ENCODE results near the gene CAPN12. TPM values are rescaled to one million over a fixed set of nuclear protein-coding genes. Genes with fewer than 3 reads are reported as not detected.
A peak's percentile ranks its signal among the peaks of the same experiment; 100 is the strongest.

CAPN12 gene
- total and polyA plus RNA-seq, 2 experiments from 2014 or later: 0.11 to 0.21 TPM

DNA sequence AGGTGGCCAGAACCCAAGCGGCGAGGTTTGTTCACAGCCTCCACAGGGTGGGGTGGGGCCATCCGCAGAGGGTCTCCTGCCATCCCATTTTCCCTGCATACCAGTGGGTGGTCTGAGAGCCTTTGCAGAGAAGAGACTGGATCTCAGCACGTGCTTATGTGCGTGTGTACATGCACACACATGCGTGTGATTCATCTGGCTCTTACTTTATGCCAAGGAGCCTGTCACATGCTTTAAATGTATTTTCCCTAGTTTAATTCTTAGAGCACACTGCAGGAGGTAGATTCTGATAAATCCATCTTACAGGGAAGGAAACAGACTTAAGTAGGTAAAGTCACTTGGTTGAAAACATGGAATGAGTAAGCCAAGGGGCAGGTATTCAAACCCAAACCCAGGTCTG, 47.1 kb downstream of the CAPN12 start:
- H3K9ac ChIP-seq: no peak overlapping the region
- H3K27ac ChIP-seq: no peak overlapping the region
- peaks cover 25% of the 10 kb centered on the region for H3K4me1 ChIP-seq (ENCODE audit: insufficient read depth)
- no peak overlapping the region for H3K4me3 ChIP-seq
- 90 to 92% methylated on average over 5 to 6 of the region's 6 CpGs for WGBS, 2 experiments (ENCODE audit: low coverage in 1 of 2, low lambda C conversion rate in 2 of 2, missing lambda C conversion rate in 2 of 2)
- no peaks in the 10 kb centered on the region for H3K9me2 ChIP-seq (ENCODE audit: insufficient read depth)
- peaks cover 29% of the 10 kb centered on the region for H3F3A ChIP-seq (ENCODE audit: insufficient read depth)
- no peak for DNase-seq
- TF ChIP-seq EZH2 (IDR thresholded peaks at IDR 0.05; ENCODE audit: insufficient read depth, poor library complexity, severe bottlenecking) (no peak), EZH2phosphoT487 (IDR thresholded peaks at IDR 0.05; ENCODE audit: insufficient read depth, low read depth) (no peak)
- in situ Hi-C loops (cut with MboI): no loop called here
- H4K20me1 ChIP-seq (ENCODE audit: insufficient read depth): no peaks in the 10 kb centered on the region
- peaks cover 100% of the 10 kb centered on the region for H3K79me2 ChIP-seq (ENCODE audit: insufficient read depth)
- no peaks in the 10 kb centered on the region for H3K9me3 ChIP-seq (ENCODE audit: low read depth)
- peaks cover 8% of the 10 kb centered on the region; the same call in 1 of the 2 replicates for H3K36me3 ChIP-seq (ENCODE audit: low read depth)
- H3K27me3 ChIP-seq (replicated peaks; ENCODE audit: insufficient read depth): no peaks in the 10 kb centered on the region
- no peak overlapping the region for H3K4me2 ChIP-seq (ENCODE audit: unreplicated experiment)
- no peak overlapping the region for H2AFZ ChIP-seq

DNA sequence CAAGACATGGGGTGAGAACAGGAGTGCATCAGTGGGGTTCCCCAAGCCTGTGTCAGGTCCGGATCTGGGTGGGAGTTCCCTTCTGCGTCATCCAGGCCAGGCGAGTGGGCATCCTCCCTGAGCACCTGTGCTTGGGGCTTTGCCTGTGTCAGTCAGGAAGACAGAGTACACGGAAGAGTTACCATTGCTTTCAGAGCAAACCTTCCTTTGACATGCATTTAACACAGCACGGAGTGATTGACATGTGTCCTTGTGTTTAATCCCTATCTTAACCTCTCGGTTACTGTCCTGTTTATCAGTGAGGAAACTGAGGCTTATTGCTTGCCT, 47.6 kb downstream of the CAPN12 start:
- H3K36me3 ChIP-seq (ENCODE audit: low read depth): peaks cover 8% of the 10 kb centered on the region; the same call in 1 of the 2 replicates
- H2AFZ ChIP-seq: no peak overlapping the region
- no peak overlapping the region for H3K9ac ChIP-seq
- peaks cover 29% of the 10 kb centered on the region for H3K4me1 ChIP-seq (ENCODE audit: insufficient read depth)
- TF ChIP-seq EZH2 (IDR thresholded peaks at IDR 0.05; ENCODE audit: insufficient read depth, poor library complexity, severe bottlenecking) (no peak), EZH2phosphoT487 (IDR thresholded peaks at IDR 0.05; ENCODE audit: insufficient read depth, low read depth) (no peak)
- 0 out of 2 replicates have a peak overlapping the region, but pooled peaks have one; percentile 7 for H3K27ac ChIP-seq
- H3K27me3 ChIP-seq (replicated peaks; ENCODE audit: insufficient read depth): no peaks in the 10 kb centered on the region
- H3K4me2 ChIP-seq (ENCODE audit: unreplicated experiment): no peak overlapping the region
- no peaks in the 10 kb centered on the region for H3K9me2 ChIP-seq (ENCODE audit: insufficient read depth)
- WGBS, 2 experiments (ENCODE audit: low coverage in 1 of 2, low lambda C conversion rate in 2 of 2, missing lambda C conversion rate in 2 of 2): 85 to 89% methylated on average over 6 of the region's 6 CpGs
- peaks cover 98% of the 10 kb centered on the region for H3K79me2 ChIP-seq (ENCODE audit: insufficient read depth)
- H3K4me3 ChIP-seq: no peak overlapping the region
- H3K9me3 ChIP-seq (ENCODE audit: low read depth): no peaks in the 10 kb centered on the region
- no peaks in the 10 kb centered on the region for H4K20me1 ChIP-seq (ENCODE audit: insufficient read depth)
- in situ Hi-C loops (cut with MboI): no loop called here
- peaks cover 33% of the 10 kb centered on the region for H3F3A ChIP-seq (ENCODE audit: insufficient read depth)
- no peak for DNase-seq

DNA sequence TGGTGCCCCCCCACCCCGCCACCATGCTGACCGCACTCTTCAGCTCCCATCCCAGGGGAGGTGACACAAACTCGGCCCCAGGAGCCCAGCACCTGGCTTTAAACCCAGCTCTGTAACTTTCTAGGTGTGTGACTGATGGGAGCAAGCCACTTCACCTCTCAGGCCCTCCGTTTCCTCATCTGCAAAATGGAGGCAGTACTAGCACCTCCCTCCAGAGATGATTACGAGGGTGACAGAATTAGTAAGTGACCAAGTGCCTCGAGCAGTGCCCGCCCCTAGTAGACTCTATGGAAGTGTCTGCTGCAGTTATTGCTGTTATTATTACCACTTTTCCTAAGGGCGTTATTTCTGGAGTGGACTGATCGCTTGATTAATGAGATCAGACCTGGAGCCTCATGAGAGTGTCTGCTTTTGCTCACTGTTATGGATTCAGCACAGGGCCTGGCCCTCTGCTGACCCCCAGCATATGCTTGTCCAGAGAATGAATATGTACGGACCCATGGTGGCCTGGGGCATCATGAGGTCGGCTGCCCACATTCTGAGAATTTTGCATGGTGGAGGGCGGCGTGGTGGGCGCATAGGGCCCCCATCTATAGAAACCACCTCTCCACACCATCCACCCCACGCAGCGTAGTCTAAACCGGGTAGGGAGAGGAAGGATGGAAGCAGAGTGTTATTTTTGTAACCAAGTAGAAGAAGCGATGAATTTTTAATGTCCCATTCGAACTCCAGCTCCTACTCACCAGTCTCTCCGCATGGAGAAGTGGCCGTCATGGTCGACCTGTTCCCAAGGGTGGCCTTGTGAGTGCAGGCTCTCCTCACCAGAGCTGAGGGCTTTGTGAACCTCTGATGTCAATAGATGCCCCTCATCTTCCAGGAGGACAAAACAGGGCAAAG, 48.2 kb downstream of the CAPN12 start:
- 92 to 94% methylated on average over 22 of the region's 22 CpGs for WGBS, 2 experiments (ENCODE audit: low coverage in 1 of 2, low lambda C conversion rate in 2 of 2, missing lambda C conversion rate in 2 of 2)
- Histone ChIP-seq H3K9me3 (ENCODE audit: low read depth) (no peaks in the 10 kb centered on the region), H3K27me3 (replicated peaks; ENCODE audit: insufficient read depth) (no peaks in the 10 kb centered on the region), H2AFZ (no peak overlapping the region), H3K79me2 (ENCODE audit: insufficient read depth) (peaks cover 98% of the 10 kb centered on the region), H3K27ac (0 out of 2 replicates have a peak overlapping the region, but pooled peaks have one; percentile 94), H3K9ac (no peak overlapping the region), H3K4me3 (no peak overlapping the region), H3K36me3 (ENCODE audit: low read depth) (peaks cover 3% of the 10 kb centered on the region; the same call in 1 of the 2 replicates), H3K4me1 (ENCODE audit: insufficient read depth) (peaks cover 33% of the 10 kb centered on the region), H3K9me2 (ENCODE audit: insufficient read depth) (no peaks in the 10 kb centered on the region), H3F3A (ENCODE audit: insufficient read depth) (peaks cover 39% of the 10 kb centered on the region), H3K4me2 (ENCODE audit: unreplicated experiment) (no peak overlapping the region), H4K20me1 (ENCODE audit: insufficient read depth) (no peaks in the 10 kb centered on the region)
- in situ Hi-C loops (cut with MboI): no loop called here
- DNase-seq: no peak
- no peak for TF ChIP-seq EZH2phosphoT487 (IDR thresholded peaks at IDR 0.05; ENCODE audit: insufficient read depth, low read depth)
- no peak for TF ChIP-seq EZH2 (IDR thresholded peaks at IDR 0.05; ENCODE audit: insufficient read depth, poor library complexity, severe bottlenecking)

DNA sequence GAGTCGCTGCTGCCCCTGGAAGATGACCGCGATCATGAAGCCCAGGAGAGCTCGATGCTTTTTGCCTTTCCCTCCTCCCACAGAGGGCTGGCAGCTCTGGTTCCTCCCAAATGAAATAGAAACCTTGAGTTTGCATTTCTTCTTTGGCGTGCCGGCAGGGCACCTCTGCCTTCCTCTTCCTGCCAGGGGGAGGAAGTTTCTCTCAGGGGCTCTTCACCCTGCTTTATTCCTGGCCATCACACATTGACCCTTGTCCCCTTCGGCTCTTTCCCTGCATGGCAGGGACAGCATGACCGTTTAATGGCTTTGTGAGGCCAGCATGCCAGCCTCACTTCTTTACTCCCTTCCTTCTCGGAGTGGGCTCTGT, 49.0 kb downstream of the CAPN12 start:
- Histone ChIP-seq H3K27me3 (replicated peaks; ENCODE audit: insufficient read depth) (no peaks in the 10 kb centered on the region), H3K9me2 (ENCODE audit: insufficient read depth) (no peaks in the 10 kb centered on the region), H4K20me1 (ENCODE audit: insufficient read depth) (no peaks in the 10 kb centered on the region), H3K4me1 (ENCODE audit: insufficient read depth) (peaks cover 40% of the 10 kb centered on the region), H3K9me3 (ENCODE audit: low read depth) (no peaks in the 10 kb centered on the region), H3F3A (ENCODE audit: insufficient read depth) (peaks cover 46% of the 10 kb centered on the region), H3K27ac (peak overlapping the region; percentile 94; the same call in 1 of the 2 replicates), H3K36me3 (ENCODE audit: low read depth) (peaks cover 2% of the 10 kb centered on the region; the same call in 1 of the 2 replicates), H3K79me2 (ENCODE audit: insufficient read depth) (peaks cover 98% of the 10 kb centered on the region), H3K4me3 (no peak overlapping the region), H2AFZ (no peak overlapping the region), H3K9ac (no peak overlapping the region), H3K4me2 (ENCODE audit: unreplicated experiment) (no peak overlapping the region)
- 96% methylated on average over 9 of the region's 9 CpGs for WGBS, 2 experiments (ENCODE audit: low coverage in 1 of 2, low lambda C conversion rate in 2 of 2, missing lambda C conversion rate in 2 of 2)
- TF ChIP-seq EZH2 (IDR thresholded peaks at IDR 0.05; ENCODE audit: insufficient read depth, poor library complexity, severe bottlenecking) (no peak), EZH2phosphoT487 (IDR thresholded peaks at IDR 0.05; ENCODE audit: insufficient read depth, low read depth) (no peak)
- no peak for DNase-seq
- in situ Hi-C loops (cut with MboI): no loop called here

Measured in GM23248 (cell line).